K562 (cell line): ENCODE results near the gene NEMP2. TPM values are rescaled to one million over a fixed set of nuclear protein-coding genes. Genes with fewer than 3 reads are reported as not detected.

Experiments
- ATAC-seq: fragments of 200-7000 bp; cut with Tn5 transposase; 3 replicates; pipeline ENCODE4 v1.9.1; 2020; ENCODE audit warnings: moderate library complexity
- BruUV-seq: library from RNA; stranded (reverse); fragments of 400-500 nt; replicated peaks from 2 replicates; lab custom pipeline; 2021; lab: Mats Ljungman, UMichigan
- CTCF ChIA-PET: fragments of 300-600 bp; formaldehyde crosslinking; extraction: SDS; loops from one replicate; lab custom pipeline; 2021; ENCODE audit warnings: low intra/inter-chr PET ratio; lab: Yijun Ruan, JAX
- POLR2A ChIA-PET: fragments of 300-600, 350-650 bp; sonication (Branson Sonifier 250); formaldehyde crosslinking; extraction: SDS; loops from one replicate; lab custom pipeline; 2021; ENCODE audit warnings: antibody characterized with exemption, inconsistent platforms; lab: Yijun Ruan, JAX
- DNase-seq, 4 experiments: peaks; one replicate each; pipeline versions ENCODE4 v3.0.0 to v3.0.0-alpha.2; 2011 to 2018; ENCODE audit warnings: low spot score in 3 of 4, mixed read lengths in 3 of 4; ENCODE audit errors: extremely low read depth in 1 of 4
- FAIRE-seq: peaks from 2 replicates; lab custom pipeline; 2011; peaks lifted over from hg19 to GRCh38; lab: Jason Lieb, UNC
- H2AFZ ChIP-seq: 2 replicates; pipeline ENCODE4 v1.6.0; 2011; ENCODE audit warnings: low read depth, low read length, control low read depth, inconsistent platforms
- H3K27ac ChIP-seq: fragments of 200-600 bp; 3 replicates; pipeline ENCODE4 v1.8.0; 2011; ENCODE audit warnings: low read depth, mild to moderate bottlenecking, control low read depth, inconsistent platforms, low read length, moderate library complexity, mixed read lengths; ENCODE audit errors: extremely low read depth
- H3K27me3 ChIP-seq, 2 experiments: fragments of 300-600 bp in 1 of 2; 2 replicates in 1 of 2; 3 replicates in 1 of 2; pipeline versions ENCODE4 v1.6.0 to v1.8.0; 2011; ENCODE audit warnings: inconsistent platforms in 2 of 2, low read length in 2 of 2, mild to moderate bottlenecking in 1 of 2, mixed read lengths in 1 of 2, moderate library complexity in 1 of 2; ENCODE audit not compliant: control insufficient read depth in 2 of 2, insufficient read depth in 2 of 2
- H3K36me3 ChIP-seq: fragments of 300-600 bp; 3 replicates; pipeline ENCODE4 v1.8.0; 2011; ENCODE audit warnings: mild to moderate bottlenecking, low read length, inconsistent platforms; ENCODE audit not compliant: control insufficient read depth, insufficient read depth
- H3K4me1 ChIP-seq, 2 experiments: fragments of 200-600 bp in 1 of 2; replicated peaks in 1 of 2; 2 replicates in 1 of 2; 3 replicates in 1 of 2; pipeline versions ENCODE4 v1.5.1 to v1.8.0; 2011; ENCODE audit warnings: inconsistent platforms in 2 of 2, low read length in 2 of 2, mild to moderate bottlenecking in 1 of 2, mixed read lengths in 1 of 2, moderate library complexity in 1 of 2; ENCODE audit not compliant: control insufficient read depth in 2 of 2, insufficient read depth in 2 of 2
- H3K4me2 ChIP-seq: 2 replicates; pipeline ENCODE4 v1.6.1; 2011; ENCODE audit warnings: low read length, control low read depth, inconsistent platforms, mixed read lengths; ENCODE audit not compliant: insufficient read depth
- H3K4me3 ChIP-seq: fragments of 200-600 bp; sonication (generic), shearing (Covaris generic); 2 replicates; pipeline ENCODE4 v1.5.1; 2016; ENCODE audit warnings: control low read depth, inconsistent platforms
- H3K79me2 ChIP-seq: fragments of 200-600 bp; 3 replicates; pipeline ENCODE4 v1.8.0; 2011; ENCODE audit warnings: low read length, inconsistent platforms; ENCODE audit not compliant: control insufficient read depth, insufficient read depth
- H3K9ac ChIP-seq, 2 experiments: 2 replicates each; pipeline versions ENCODE4 v1.6.0 to v1.6.1; 2011; ENCODE audit warnings: low read depth in 2 of 2, low read length in 2 of 2, control low read depth in 1 of 2, inconsistent platforms in 1 of 2, mild to moderate bottlenecking in 1 of 2, mixed read lengths in 1 of 2; ENCODE audit not compliant: insufficient read depth in 1 of 2
- H3K9me1 ChIP-seq: one replicate; pipeline ENCODE4 v1.6.0; 2011; ENCODE audit warnings: inconsistent platforms, mild to moderate bottlenecking, low read length, moderate library complexity; ENCODE audit not compliant: control insufficient read depth, insufficient read depth
- H3K9me3 ChIP-seq: replicated peaks from 2 replicates; pipeline ENCODE4 v1.5.1; 2011; ENCODE audit warnings: low read depth, low read length, inconsistent platforms; ENCODE audit not compliant: control insufficient read depth, insufficient read depth
- H4K20me1 ChIP-seq: replicated peaks from 2 replicates; pipeline ENCODE4 v1.6.1; 2011; ENCODE audit warnings: low read length, inconsistent platforms, mixed read lengths; ENCODE audit not compliant: control insufficient read depth, insufficient read depth
- BRCA1 ChIP-seq, 2 experiments: fragments of 450-650 bp in 1 of 2; sonication (generic) in 1 of 2; formaldehyde crosslinking in 1 of 2; IDR thresholded peaks; 2 replicates each; pipeline versions ENCODE4 v1.5.0 to v1.6.1; 2017 to 2020; ENCODE audit warnings: mild to moderate bottlenecking in 1 of 2, missing genetic modification reagents in 1 of 2
- C11orf30 ChIP-seq: fragments of 450-650 bp; IDR thresholded peaks from 2 replicates; pipeline ENCODE4 v1.6.1; 2016; ENCODE audit warnings: low read depth, mild to moderate bottlenecking
- CHD2 ChIP-seq: IDR thresholded peaks from 2 replicates; pipeline ENCODE4 v1.6.1; 2011; ENCODE audit warnings: low read depth, low read length
- CTBP1 ChIP-seq: fragments of 450-650 bp; IDR thresholded peaks from 2 replicates; pipeline ENCODE4 v1.6.1; 2016; ENCODE audit warnings: borderline replicate concordance
- HNRNPL ChIP-seq: fragments of 200-400 bp; formaldehyde crosslinking; IDR thresholded peaks from 2 replicates; pipeline ENCODE4 v1.6.1; 2017; ENCODE audit warnings: low read depth, mild to moderate bottlenecking, low read length
- MAFF ChIP-seq: IDR thresholded peaks from 2 replicates; pipeline ENCODE4 v1.6.1; 2012; ENCODE audit warnings: low read length, improper control_type of control experiment
- MAFG ChIP-seq: fragments of 450-650 bp; conservative IDR thresholded peaks from 2 replicates; pipeline ENCODE4 v1.6.1; 2016; ENCODE audit warnings: missing genetic modification characterization, missing compliant biosample characterization
- MAFK ChIP-seq: IDR thresholded peaks from 2 replicates; pipeline ENCODE4 v1.6.1; 2011; ENCODE audit warnings: low read length, improper control_type of control experiment
- MEIS2 ChIP-seq: fragments of 450-650 bp; IDR thresholded peaks from 2 replicates; pipeline ENCODE4 v1.6.1; 2014; ENCODE audit warnings: mild to moderate bottlenecking; ENCODE audit not compliant: partially characterized antibody
- MIER1 ChIP-seq: fragments of 450-650 bp; IDR thresholded peaks from 2 replicates; pipeline ENCODE4 v1.6.1; 2016; ENCODE audit warnings: antibody characterized with exemption, mild to moderate bottlenecking, low read depth
- PTTG1 ChIP-seq: fragments of 450-650 bp; IDR thresholded peaks from 2 replicates; pipeline ENCODE4 v1.6.1; 2016; ENCODE audit warnings: low read depth, mild to moderate bottlenecking, missing genetic modification characterization, missing compliant biosample characterization
- RBM22 ChIP-seq: fragments of 200-400 bp; formaldehyde crosslinking; IDR thresholded peaks from 2 replicates; pipeline ENCODE4 v1.6.1; 2018; ENCODE audit warnings: low read length, low read depth; ENCODE audit not compliant: poor library complexity, severe bottlenecking
- RNF2 ChIP-seq: sonication (generic); IDR thresholded peaks from 2 replicates; pipeline ENCODE4 v1.6.1; 2016
- SIRT6 ChIP-seq: IDR thresholded peaks from one replicate; pipeline ENCODE4 v1.6.1; 2012; ENCODE audit warnings: low read depth, mild to moderate bottlenecking, control low read depth, inconsistent platforms, low read length, moderate library complexity
- SNRNP70 ChIP-seq: fragments of 200-400 bp; formaldehyde crosslinking; optimal IDR thresholded peaks from 2 replicates; pipeline ENCODE3; 2017; ENCODE audit warnings: low read depth, low read length
- TEAD4 ChIP-seq, 2 experiments: sonication (generic) in 1 of 2; formaldehyde crosslinking in 1 of 2; IDR thresholded peaks; 2 replicates each; pipeline versions ENCODE4 v1.6.1 to v1.8.0; 2012 to 2022; ENCODE audit warnings: borderline replicate concordance in 1 of 2, inconsistent platforms in 1 of 2, low read length in 1 of 2, mild to moderate bottlenecking in 1 of 2, missing genetic modification reagents in 1 of 2
- ZEB2 ChIP-seq: fragments of 450-650 bp; IDR thresholded peaks from 2 replicates; pipeline ENCODE4 v1.6.1; 2016
- ZNF316 ChIP-seq: fragments of 450-650 bp; IDR thresholded peaks from 2 replicates; pipeline ENCODE4 v1.6.1; 2016
- ZNF699 ChIP-seq: fragments of 250-450 bp; sonication (Bioruptor Pico); IDR thresholded peaks from 2 replicates; pipeline ENCODE4 v1.8.0; 2021; ENCODE audit warnings: mild to moderate bottlenecking, moderate library complexity; ENCODE audit not compliant: insufficient replicate concordance
- WGBS: fragments of 100-300 bp; shearing (Covaris generic); methylation state at CpG from one replicate; pipeline ENCODE4 v1.1.6; 2016; ENCODE audit warnings: low coverage, mixed read lengths; ENCODE audit not compliant: insufficient coverage; ENCODE audit errors: missing lambda C conversion rate; 5-methylcytosine and 5-hydroxymethylcytosine counted together
- in situ Hi-C: fragments of 300-500 bp; cut with MboI; formaldehyde crosslinking; loops from 4 replicates; pipeline ENCODE4 v1.15.0; 2018; ENCODE audit warnings: inconsistent platforms, mixed read lengths
- intact Hi-C: fragments of 100-400 bp; cut with micrococcal nuclease; formaldehyde crosslinking; loops from 2 replicates; pipeline ENCODE4 v1.14.2; 2022
- polyA plus RNA-seq, 8 experiments: library from polyadenylated mRNA; depleted of rRNA in 4 of 8; stranded (reverse) in 5 of 8; unstranded in 3 of 8; fragments of >200 nt; fragmentation: Nextera tagmentation in 2 of 8; fragmentation: Illumina TruSeq in 1 of 8; extraction: Ambion mirVana in 2 of 8; extraction: Trizol in 1 of 8; gene quantifications; 2 replicates each; pipeline versions ENCODE4 v1.2.1 to v1.2.3, GENCODE V29; 2011 to 2014; ENCODE audit warnings: inconsistent platforms in 1 of 8, missing spikeins in 1 of 8
- total RNA-seq, 7 experiments: library from RNA; depleted of rRNA in 6 of 7; stranded (reverse); fragments of >200 nt in 6 of 7; fragmentation: Illumina TruSeq in 2 of 7; extraction: Trizol in 2 of 7; gene quantifications; 2 replicates each; pipeline versions ENCODE4 v1.2.1 to v1.2.3, GENCODE V29; 2011 to 2021; ENCODE audit warnings: low replicate concordance in 1 of 7
- TF ChIP-seq, protein P1 (sequence below), 2 experiments: fragments of 450-650 bp; conservative IDR thresholded peaks; 2 replicates each; pipeline ENCODE4 v1.6.1; 2017; ENCODE audit warnings: mild to moderate bottlenecking in 2 of 2, moderate library complexity in 2 of 2
- TF ChIP-seq, protein P2 (sequence below): fragments of 450-650 bp; formaldehyde crosslinking; IDR thresholded peaks from 2 replicates; pipeline ENCODE4 v1.4.0; 2022; ENCODE audit warnings: missing genetic modification characterization
- TF ChIP-seq, protein P3 (sequence below): fragments of 250-450 bp; sonication (Bioruptor Pico); IDR thresholded peaks from 2 replicates; pipeline ENCODE4 v1.5.1; 2021; ENCODE audit warnings: mild to moderate bottlenecking

The NEMP2 gene
- total and polyA plus RNA-seq, 9 of the 15 experiments (the other 6 are each of a cell fraction or from before 2014, with no cell fraction given): 0.32 to 3.0 (median 1.7) TPM

DNA sequence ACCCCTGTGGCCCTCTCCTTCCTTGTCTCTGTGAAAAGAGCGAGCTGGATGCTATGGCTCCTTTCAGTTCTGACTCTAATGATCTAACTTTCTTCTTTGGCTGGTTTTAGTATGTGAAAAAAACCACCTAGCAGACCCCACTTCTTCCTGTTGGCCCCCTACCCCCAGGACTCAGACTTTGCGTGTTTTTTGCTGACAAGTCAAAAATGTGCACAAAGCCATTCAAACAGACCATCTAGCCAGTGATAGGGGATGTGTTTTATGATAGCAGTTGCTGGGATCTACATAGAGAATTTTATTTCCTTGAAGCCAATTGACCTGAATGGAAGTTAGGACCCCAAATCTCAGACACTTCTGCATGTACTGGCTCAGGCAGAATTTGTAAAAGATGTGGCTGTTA, 77.3 kb downstream of the NEMP2 start:
- Histone ChIP-seq H4K20me1 (no peaks in the 10 kb centered on the region), H3K4me1 (peaks cover 14 to 50% of the 10 kb centered on the region in 2 experiments; a peak in 4 of 5 replicates), H3K4me2 (no peak overlapping the region), H3K4me3 (no peak overlapping the region), H3K36me3 (no peaks in the 10 kb centered on the region; the same call in 2 of the 3 replicates), H3K79me2 (no peaks in the 10 kb centered on the region; the same call in 1 of the 3 replicates), H3K9ac (no peak overlapping the region), H3K27me3 (no peaks in the 10 kb centered on the region), H2AFZ (no peak overlapping the region), H3K9me1 (no peaks in the 10 kb centered on the region), H3K9me3 (0 out of 2 replicates have a peak, but pooled peaks cover 4% of the 10 kb centered on the region), H3K27ac (no peak overlapping the region)
- DNase-seq (no peak), FAIRE-seq (no peak), ATAC-seq (no peak)
- WGBS: 88% methylated on average over 2 of the region's 2 CpGs
- no TSS peak for BruUV-seq
- intact Hi-C loops: no loop called here
- in situ Hi-C loops: no loop called here
- ChIA-PET POLR2A (no interaction called here), CTCF (no interaction called here)
- TF ChIP-seq MEIS2: no peak
- no peak for TF ChIP-seq CTBP1
- TF ChIP-seq C11orf30: peak; percentile 91
- no peak for TF ChIP-seq RNF2
- no peak for TF ChIP-seq TEAD4 (IDR thresholded peaks at IDR 0.05; ENCODE audit: low read length)
- TF ChIP-seq TEAD4 (CRISPR knock-in tag; IDR thresholded peaks at IDR 0.05; ENCODE audit: borderline replicate concordance): no peak
- TF ChIP-seq, protein P1, sequence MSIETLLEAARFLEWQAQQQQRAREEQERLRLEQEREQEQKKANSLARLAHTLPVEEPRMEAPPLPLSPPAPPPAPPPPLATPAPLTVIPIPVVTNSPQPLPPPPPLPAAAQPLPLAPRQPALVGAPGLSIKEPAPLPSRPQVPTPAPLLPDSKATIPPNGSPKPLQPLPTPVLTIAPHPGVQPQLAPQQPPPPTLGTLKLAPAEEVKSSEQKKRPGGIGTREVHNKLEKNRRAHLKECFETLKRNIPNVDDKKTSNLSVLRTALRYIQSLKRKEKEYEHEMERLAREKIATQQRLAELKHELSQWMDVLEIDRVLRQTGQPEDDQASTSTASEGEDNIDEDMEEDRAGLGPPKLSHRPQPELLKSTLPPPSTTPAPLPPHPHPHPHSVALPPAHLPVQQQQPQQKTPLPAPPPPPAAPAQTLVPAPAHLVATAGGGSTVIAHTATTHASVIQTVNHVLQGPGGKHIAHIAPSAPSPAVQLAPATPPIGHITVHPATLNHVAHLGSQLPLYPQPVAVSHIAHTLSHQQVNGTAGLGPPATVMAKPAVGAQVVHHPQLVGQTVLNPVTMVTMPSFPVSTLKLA (conservative IDR thresholded peaks at IDR 0.05): no peak
- no peak for TF ChIP-seq HNRNPL
- TF ChIP-seq PTTG1 (tag): no peak
- no peak for TF ChIP-seq ZNF699
- TF ChIP-seq, protein P2, sequence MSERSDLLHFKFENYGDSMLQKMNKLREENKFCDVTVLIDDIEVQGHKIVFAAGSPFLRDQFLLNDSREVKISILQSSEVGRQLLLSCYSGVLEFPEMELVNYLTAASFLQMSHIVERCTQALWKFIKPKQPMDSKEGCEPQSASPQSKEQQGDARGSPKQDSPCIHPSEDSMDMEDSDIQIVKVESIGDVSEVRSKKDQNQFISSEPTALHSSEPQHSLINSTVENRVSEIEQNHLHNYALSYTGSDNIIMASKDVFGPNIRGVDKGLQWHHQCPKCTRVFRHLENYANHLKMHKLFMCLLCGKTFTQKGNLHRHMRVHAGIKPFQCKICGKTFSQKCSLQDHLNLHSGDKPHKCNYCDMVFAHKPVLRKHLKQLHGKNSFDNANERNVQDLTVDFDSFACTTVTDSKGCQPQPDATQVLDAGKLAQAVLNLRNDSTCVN (CRISPR knock-in tag): no peak
- no peak for TF ChIP-seq SIRT6
- peak; percentile 95 for TF ChIP-seq ZNF316
- no peak for TF ChIP-seq RBM22
- TF ChIP-seq MIER1: no peak
- TF ChIP-seq ZEB2: no peak
- TF ChIP-seq BRCA1 (IDR thresholded peaks at IDR 0.05): no peak
- no peak for TF ChIP-seq BRCA1 (CRISPR knock-in tag; IDR thresholded peaks at IDR 0.05)
- TF ChIP-seq, protein P3, sequence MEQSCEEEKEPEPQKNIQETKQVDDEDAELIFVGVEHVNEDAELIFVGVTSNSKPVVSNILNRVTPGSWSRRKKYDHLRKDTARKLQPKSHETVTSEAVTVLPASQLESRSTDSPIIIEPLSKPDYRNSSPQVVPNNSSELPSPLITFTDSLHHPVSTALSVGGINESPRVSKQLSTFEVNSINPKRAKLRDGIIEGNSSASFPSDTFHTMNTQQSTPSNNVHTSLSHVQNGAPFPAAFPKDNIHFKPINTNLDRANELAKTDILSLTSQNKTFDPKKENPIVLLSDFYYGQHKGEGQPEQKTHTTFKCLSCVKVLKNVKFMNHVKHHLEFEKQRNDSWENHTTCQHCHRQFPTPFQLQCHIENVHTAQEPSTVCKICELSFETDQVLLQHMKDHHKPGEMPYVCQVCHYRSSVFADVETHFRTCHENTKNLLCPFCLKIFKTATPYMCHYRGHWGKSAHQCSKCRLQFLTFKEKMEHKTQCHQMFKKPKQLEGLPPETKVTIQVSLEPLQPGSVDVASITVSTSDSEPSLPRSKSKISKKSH (CRISPR knock-in tag): no peak
- TF ChIP-seq SNRNP70: no peak
- TF ChIP-seq MAFK: peak; percentile 93
- no peak for TF ChIP-seq CHD2
- TF ChIP-seq MAFF: peak; percentile 94
- peak; percentile 86 for TF ChIP-seq MAFG (tag)
